MM.1S (cell line): Measurements from ENCODE around the gene RBBP5.

ENCODE experiments used
- DNase-seq: peaks from one replicate; pipeline ENCODE4 v3.0.0-alpha.2; 2015
- H2AFZ ChIP-seq: fragments of 300-600 bp; sonication (generic); 2 replicates; pipeline ENCODE4 v1.6.0; 2016; ENCODE audit warnings: antibody characterized with exemption, low read length
- H3F3A ChIP-seq: fragments of 300-600 bp; sonication (generic); 2 replicates; pipeline ENCODE4 v1.6.1; 2016; ENCODE audit warnings: mild to moderate bottlenecking, antibody characterized with exemption, low read length, moderate library complexity, mixed read lengths; ENCODE audit not compliant: insufficient read depth
- H3K27ac ChIP-seq: fragments of 300-600 bp; sonication (generic); 2 replicates; pipeline ENCODE4 v1.5.1; 2016; ENCODE audit warnings: mild to moderate bottlenecking, low read length
- H3K27me3 ChIP-seq: fragments of 300-600 bp; sonication (generic); replicated peaks from 2 replicates; pipeline ENCODE4 v1.6.0; 2016; ENCODE audit warnings: low read length; ENCODE audit not compliant: insufficient read depth
- H3K36me3 ChIP-seq: fragments of 300-600 bp; sonication (generic); replicated peaks from 2 replicates; pipeline ENCODE4 v1.6.1; 2016; ENCODE audit warnings: mild to moderate bottlenecking, low read length, mixed read lengths; ENCODE audit not compliant: insufficient read depth
- H3K4me1 ChIP-seq: fragments of 300-600 bp; sonication (generic); 2 replicates; pipeline ENCODE4 v1.6.1; 2016; ENCODE audit warnings: low read length, mixed read lengths
- H3K4me2 ChIP-seq: fragments of 300-600 bp; sonication (generic); 2 replicates; pipeline ENCODE4 v1.6.0; 2016; ENCODE audit warnings: low read depth, low read length
- H3K4me3 ChIP-seq: fragments of 300-600 bp; sonication (generic); 2 replicates; pipeline ENCODE4 v1.5.1; 2016; ENCODE audit warnings: low read length, mixed read lengths
- H3K79me2 ChIP-seq: fragments of 300-600 bp; sonication (generic); 2 replicates; pipeline ENCODE4 v1.6.1; 2016; ENCODE audit warnings: mixed run types, low read length, mixed read lengths
- H3K9ac ChIP-seq: fragments of 300-600 bp; sonication (generic); 2 replicates; pipeline ENCODE4 v1.6.1; 2016; ENCODE audit warnings: low read length, mixed read lengths
- H3K9me2 ChIP-seq: fragments of 300-600 bp; sonication (generic); replicated peaks from 2 replicates; pipeline ENCODE4 v1.6.1; 2016; ENCODE audit warnings: mild to moderate bottlenecking, low read length, mixed read lengths; ENCODE audit not compliant: insufficient read depth
- H3K9me3 ChIP-seq: fragments of 300-600 bp; sonication (generic); replicated peaks from 2 replicates; pipeline ENCODE4 v1.6.1; 2016; ENCODE audit warnings: mild to moderate bottlenecking, low read length, mixed read lengths; ENCODE audit not compliant: insufficient read depth
- H4K20me1 ChIP-seq: fragments of 300-600 bp; sonication (generic); 2 replicates; pipeline ENCODE4 v1.6.1; 2016; ENCODE audit warnings: mild to moderate bottlenecking, low read length, moderate library complexity, mixed read lengths; ENCODE audit not compliant: insufficient read depth
- CTCF ChIP-seq: fragments of 300-600 bp; sonication (generic); IDR thresholded peaks from 2 replicates; pipeline ENCODE4 v1.5.1; 2016; ENCODE audit warnings: antibody characterized with exemption, low read length, mixed read lengths
- EZH2 ChIP-seq: fragments of 300-600 bp; sonication (generic); optimal IDR thresholded peaks from 2 replicates; pipeline ENCODE3; 2017; ENCODE audit warnings: low read depth, mild to moderate bottlenecking, antibody characterized with exemption, low read length, mixed read lengths
- EZH2phosphoT487 ChIP-seq: fragments of 300-600 bp; sonication (generic); IDR thresholded peaks from 2 replicates; pipeline ENCODE4 v1.6.1; 2018; ENCODE audit warnings: antibody characterized with exemption, low read length

RBBP5 gene

GRCh38 chr1:205043866-205044265 lies 77.9 kb downstream of the RBBP5 start:
- H3K27me3 ChIP-seq = peaks cover 94% of the 10 kb centered on the region
- DNase-seq = no peak
- no peaks in the 10 kb centered on the region for H3K9me2 ChIP-seq
- no peaks in the 10 kb centered on the region for H3F3A ChIP-seq
- no peak overlapping the region for H3K27ac ChIP-seq
- no peaks in the 10 kb centered on the region for H4K20me1 ChIP-seq
- H3K79me2 ChIP-seq = no peaks in the 10 kb centered on the region
- no peak overlapping the region for H3K4me2 ChIP-seq
- no peaks in the 10 kb centered on the region for H3K4me1 ChIP-seq
- H3K9ac ChIP-seq = no peak overlapping the region
- no peak overlapping the region for H3K4me3 ChIP-seq
- no peak overlapping the region for H2AFZ ChIP-seq
- no peaks in the 10 kb centered on the region for H3K9me3 ChIP-seq
- TF ChIP-seq CTCF (no peak), EZH2phosphoT487 (no peak), EZH2 (no peak)
- no peaks in the 10 kb centered on the region for H3K36me3 ChIP-seq

GRCh38 chr1:205042911-205043806 lies 78.6 kb downstream of the RBBP5 start, which contains the start of gene CNTN2:
TSS of gene CNTN2 (plus strand) at chr1:205043212. CDS start at chr1:205053186, 9,974 bp downstream.
- H3K4me2 ChIP-seq = no peak within 1 kb of the TSS
- TF ChIP-seq EZH2phosphoT487 = 0 out of 2 replicates have a peak, but pooled peaks have one; percentile 55
- peak; percentile 56 for TF ChIP-seq EZH2
- TF ChIP-seq CTCF = no peak
- no peaks in the 10 kb centered on the region for H3K9me2 ChIP-seq
- H3K9me3 ChIP-seq = no peaks in the 10 kb centered on the region
- H3K36me3 ChIP-seq = no peaks in the 10 kb centered on the region
- no peaks in the 10 kb centered on the region for H4K20me1 ChIP-seq
- no peak within 1 kb of the TSS for H3K9ac ChIP-seq
- no peak for DNase-seq
- peaks cover 87% of the 10 kb centered on the region for H3K27me3 ChIP-seq
- H3K4me1 ChIP-seq = no peaks in the 10 kb centered on the region
- no peaks in the 10 kb centered on the region for H3K79me2 ChIP-seq
- H2AFZ ChIP-seq = no peak within 1 kb of the TSS
- H3F3A ChIP-seq = no peaks in the 10 kb centered on the region
- H3K4me3 ChIP-seq = no peak within 1 kb of the TSS
- H3K27ac ChIP-seq = no peak within 1 kb of the TSS

- Histone ChIP-seq H3K9ac (no peak overlapping the region), H3K4me3 (no peak overlapping the region), H3K9me3 (no peaks in the 10 kb centered on the region), H3K36me3 (no peaks in the 10 kb centered on the region), H2AFZ (no peak overlapping the region), H3K9me2 (no peaks in the 10 kb centered on the region), H3K27me3 (peaks cover 78% of the 10 kb centered on the region), H3K27ac (no peak overlapping the region), H4K20me1 (no peaks in the 10 kb centered on the region), H3K79me2 (no peaks in the 10 kb centered on the region), H3K4me1 (no peaks in the 10 kb centered on the region), H3F3A (no peaks in the 10 kb centered on the region), H3K4me2 (no peak overlapping the region)
- no peak for DNase-seq
- TF ChIP-seq EZH2 (peak; percentile 68), EZH2phosphoT487 (no peak)
Observed at GRCh38 chr1:205041998-205042910, 79.5 kb downstream of the RBBP5 start.
